H9 (cell line): Measurements from ENCODE around the gene DUOXA2. TPM values are rescaled to one million over a fixed set of nuclear protein-coding genes. Genes with fewer than 3 reads are reported as not detected.

ENCODE experiments used
- DNase-seq: peaks from one replicate; pipeline ENCODE4 v3.0.0-alpha.2; 2017
- H2AFZ ChIP-seq: one replicate; pipeline ENCODE4 v1.6.1; 2013; ENCODE audit warnings: mild to moderate bottlenecking, low read length, control low read depth, moderate library complexity
- H2AK5ac ChIP-seq: 2 replicates; pipeline ENCODE4 v1.6.1; 2013; ENCODE audit warnings: low read length, control low read depth, mixed read lengths; ENCODE audit not compliant: insufficient read length
- H2BK120ac ChIP-seq: one replicate; pipeline ENCODE4 v1.6.1; 2013; ENCODE audit warnings: low read depth, mild to moderate bottlenecking, low read length, control low read depth, inconsistent platforms; ENCODE audit not compliant: poor library complexity, severe bottlenecking
- H2BK12ac ChIP-seq: 2 replicates; pipeline ENCODE4 v1.6.1; 2013; ENCODE audit warnings: low read length, control low read depth, mixed read lengths, low read depth; ENCODE audit not compliant: insufficient read length
- H2BK15ac ChIP-seq: 2 replicates; pipeline ENCODE4 v1.6.1; 2013; ENCODE audit warnings: low read depth, low read length, control low read depth
- H2BK20ac ChIP-seq: one replicate; pipeline ENCODE4 v1.6.1; 2013; ENCODE audit warnings: low read depth, mild to moderate bottlenecking, low read length, control low read depth, inconsistent platforms; ENCODE audit not compliant: poor library complexity, severe bottlenecking
- H2BK5ac ChIP-seq: 2 replicates; pipeline ENCODE4 v1.6.1; 2013; ENCODE audit warnings: low read length, control low read depth, mixed read lengths; ENCODE audit not compliant: insufficient read length
- H3K14ac ChIP-seq: 2 replicates; pipeline ENCODE4 v1.6.1; 2013; ENCODE audit warnings: low read length, control low read depth; ENCODE audit not compliant: insufficient read depth
- H3K18ac ChIP-seq: 2 replicates; pipeline ENCODE4 v1.6.1; 2013; ENCODE audit warnings: low read depth, mild to moderate bottlenecking, mixed read lengths, low read length, control low read depth; ENCODE audit not compliant: insufficient read length
- H3K23ac ChIP-seq: 2 replicates; pipeline ENCODE4 v1.6.1; 2013; ENCODE audit warnings: low read length, control low read depth, mixed read lengths, low read depth; ENCODE audit not compliant: insufficient read length
- H3K23me2 ChIP-seq: 2 replicates; pipeline ENCODE4 v1.6.1; 2013; ENCODE audit warnings: low read depth, mild to moderate bottlenecking, mixed read lengths, low read length, control low read depth; ENCODE audit not compliant: insufficient read length, poor library complexity, severe bottlenecking
- H3K27ac ChIP-seq: 2 replicates; pipeline ENCODE4 v1.5.1; 2013; ENCODE audit warnings: low read length, control low read depth, mixed read lengths, low read depth; ENCODE audit not compliant: insufficient read length
- H3K27me3 ChIP-seq: 2 replicates; pipeline ENCODE4 v1.6.1; 2013; ENCODE audit warnings: low read length, control low read depth, inconsistent platforms; ENCODE audit not compliant: insufficient read depth
- H3K4ac ChIP-seq: 2 replicates; pipeline ENCODE4 v1.6.1; 2013; ENCODE audit warnings: low read depth, mild to moderate bottlenecking, control low read depth, inconsistent platforms, low read length, moderate library complexity
- H3K4me1 ChIP-seq: 2 replicates; pipeline ENCODE4 v1.6.1; 2013; ENCODE audit warnings: low read length, control low read depth, inconsistent platforms; ENCODE audit not compliant: insufficient read depth
- H3K4me2 ChIP-seq: 2 replicates; pipeline ENCODE4 v1.6.1; 2013; ENCODE audit warnings: low read length, control low read depth, mixed read lengths; ENCODE audit not compliant: insufficient read length, insufficient read depth
- H3K56ac ChIP-seq: 2 replicates; pipeline ENCODE4 v1.6.1; 2013; ENCODE audit warnings: low read depth, mild to moderate bottlenecking, mixed read lengths, low read length, control low read depth; ENCODE audit not compliant: insufficient read length
- H3K79me1 ChIP-seq: 2 replicates; pipeline ENCODE4 v1.6.1; 2013; ENCODE audit warnings: low read depth, mild to moderate bottlenecking, moderate library complexity, low read length, control low read depth, inconsistent platforms; ENCODE audit not compliant: insufficient read depth, poor library complexity, severe bottlenecking
- H3K79me2 ChIP-seq: 2 replicates; pipeline ENCODE4 v1.6.1; 2013; ENCODE audit warnings: low read length, control low read depth, inconsistent platforms; ENCODE audit not compliant: insufficient read depth
- H3K9ac ChIP-seq: 2 replicates; pipeline ENCODE4 v1.6.1; 2013; ENCODE audit warnings: low read length, control low read depth, mixed read lengths; ENCODE audit not compliant: insufficient read length; ENCODE audit errors: extremely low read depth
- H3K9me3 ChIP-seq: one replicate; pipeline ENCODE4 v1.6.1; 2013; ENCODE audit warnings: low read depth, low read length, inconsistent platforms; ENCODE audit not compliant: control insufficient read depth
- H3T11ph ChIP-seq: one replicate; pipeline ENCODE4 v1.6.1; 2013; ENCODE audit warnings: mild to moderate bottlenecking, low read length, control low read depth, inconsistent platforms
- H4K20me1 ChIP-seq: one replicate; pipeline ENCODE4 v1.6.1; 2013; ENCODE audit not compliant: control insufficient read depth, insufficient read length, insufficient read depth
- H4K5ac ChIP-seq: 2 replicates; pipeline ENCODE4 v1.6.1; 2013; ENCODE audit warnings: low read depth, mild to moderate bottlenecking, mixed read lengths, low read length, control low read depth; ENCODE audit not compliant: insufficient read length
- H4K8ac ChIP-seq: replicated peaks from 2 replicates; pipeline ENCODE4 v1.6.1; 2013; ENCODE audit warnings: low read length, control low read depth, mixed read lengths, low read depth; ENCODE audit not compliant: insufficient read length
- H4K91ac ChIP-seq: 2 replicates; pipeline ENCODE4 v1.6.1; 2013; ENCODE audit warnings: low read depth, mild to moderate bottlenecking, moderate library complexity, mixed read lengths, low read length, control low read depth; ENCODE audit not compliant: insufficient read length
- H3K27ac Mint-ChIP-seq, 3 experiments: 2 replicates in 2 of 3; 3 replicates in 1 of 3; pipeline ENCODE4 v1.8.0; 2020 to 2021; ENCODE audit warnings: mixed read lengths in 3 of 3, mild to moderate bottlenecking in 1 of 3, moderate library complexity in 1 of 3
- H3K27me3 Mint-ChIP-seq: 2 replicates; pipeline ENCODE4 v1.8.0; 2021; ENCODE audit warnings: low read depth, mild to moderate bottlenecking, moderate library complexity, mixed read lengths
- H3K36me3 Mint-ChIP-seq, 3 experiments: 2 replicates in 2 of 3; 3 replicates in 1 of 3; pipeline ENCODE4 v1.8.0; 2020 to 2021; ENCODE audit warnings: low read depth in 3 of 3, mixed read lengths in 3 of 3; ENCODE audit not compliant: insufficient read depth in 1 of 3
- H3K4me1 Mint-ChIP-seq, 2 experiments: 2 replicates each; pipeline ENCODE4 v1.8.0; 2020; ENCODE audit warnings: mixed read lengths in 2 of 2
- H3K4me3 Mint-ChIP-seq, 2 experiments: 2 replicates in 1 of 2; 3 replicates in 1 of 2; pipeline ENCODE4 v1.8.0; 2020 to 2021; ENCODE audit warnings: mild to moderate bottlenecking in 2 of 2, mixed read lengths in 2 of 2, moderate library complexity in 1 of 2
- H3K9me3 Mint-ChIP-seq, 2 experiments: 2 replicates in 1 of 2; 3 replicates in 1 of 2; pipeline ENCODE4 v1.8.0; 2020; ENCODE audit warnings: mild to moderate bottlenecking in 2 of 2, mixed read lengths in 2 of 2, moderate library complexity in 1 of 2
- WGBS: extraction: QIAGEN DNeasy Blood & Tissue Kit; methylation state at CpG from one replicate; pipeline ENCODE4 v1.1.7; 2013; ENCODE audit warnings: missing lambda C conversion rate, low lambda C conversion rate, mixed read lengths; ENCODE audit not compliant: insufficient read length; ENCODE audit errors: extremely low coverage; 5-methylcytosine and 5-hydroxymethylcytosine counted together
- total RNA-seq: library from RNA; stranded (reverse); gene quantifications from 2 replicates; pipeline ENCODE4 v1.2.1, GENCODE V29; 2021
- TF ChIP-seq, protein P1 (sequence below): fragments of 200-600 bp; sonication (generic); conservative IDR thresholded peaks from 3 replicates; pipeline ENCODE4 v1.8.0; 2021; ENCODE audit warnings: antibody characterized with exemption, mild to moderate bottlenecking

The DUOXA2 gene
- total RNA-seq, 1 experiment from 2014 or later, result not detected

DNA sequence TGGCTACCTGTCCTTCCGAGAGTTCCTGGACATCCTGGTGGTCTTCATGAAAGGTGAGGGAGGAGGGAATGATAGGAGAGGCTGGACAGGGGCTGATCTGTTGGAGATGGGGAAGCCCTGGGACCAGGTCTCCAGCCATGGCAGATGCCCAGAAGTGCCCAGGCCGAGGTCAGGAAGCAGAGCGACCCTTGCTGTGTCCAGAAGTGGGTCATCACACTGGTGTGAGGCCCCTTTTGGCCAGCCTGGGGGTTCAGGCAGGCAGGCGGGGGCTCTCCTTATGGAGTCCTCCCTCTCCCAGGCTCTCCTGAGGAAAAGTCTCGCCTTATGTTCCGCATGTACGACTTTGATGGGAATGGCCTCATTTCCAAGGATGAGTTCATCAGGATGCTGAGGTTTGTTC is 33.5 kb downstream of the DUOXA2 start:
- no peak overlapping the region for H2BK5ac ChIP-seq
- no peak overlapping the region for H3K27ac Mint-ChIP-seq
- H2AFZ ChIP-seq, result no peak overlapping the region
- no peak overlapping the region for H2BK15ac ChIP-seq
- H3K18ac ChIP-seq, result no peak overlapping the region
- no peak overlapping the region for H3T11ph ChIP-seq
- H3K79me1 ChIP-seq, result no peaks in the 10 kb centered on the region
- H3K9me3 ChIP-seq, result no peaks in the 10 kb centered on the region
- H2BK12ac ChIP-seq, result no peak overlapping the region
- no peak overlapping the region; the same call in 1 of the 2 replicates for H3K14ac ChIP-seq
- peaks cover 5 to 7% of the 10 kb centered on the region in 2 experiments; a peak in 3 of 4 replicates for H3K4me1 Mint-ChIP-seq
- WGBS, result no CpG with 5 or more reads among the region's 7 CpGs
- no peak overlapping the region for H3K4me2 ChIP-seq
- no peak for DNase-seq
- H3K4me1 ChIP-seq, result no peaks in the 10 kb centered on the region
- H3K9me3 Mint-ChIP-seq, result no peaks in the 10 kb centered on the region
- no peak overlapping the region for H4K5ac ChIP-seq
- H3K27me3 Mint-ChIP-seq, result peaks cover 31% of the 10 kb centered on the region
- H2BK20ac ChIP-seq, result no peak overlapping the region
- no peak overlapping the region for H3K4ac ChIP-seq
- no peak overlapping the region for H3K27ac ChIP-seq
- no peak overlapping the region for H3K56ac ChIP-seq
- H3K36me3 Mint-ChIP-seq, result no peaks in the 10 kb centered on the region
- H3K9ac ChIP-seq, result no peak overlapping the region
- H2BK120ac ChIP-seq, result no peak overlapping the region
- H3K23me2 ChIP-seq, result no peaks in the 10 kb centered on the region
- H3K4me3 Mint-ChIP-seq, result no peak overlapping the region
- no peak overlapping the region for H2AK5ac ChIP-seq
- TF ChIP-seq, protein P1, sequence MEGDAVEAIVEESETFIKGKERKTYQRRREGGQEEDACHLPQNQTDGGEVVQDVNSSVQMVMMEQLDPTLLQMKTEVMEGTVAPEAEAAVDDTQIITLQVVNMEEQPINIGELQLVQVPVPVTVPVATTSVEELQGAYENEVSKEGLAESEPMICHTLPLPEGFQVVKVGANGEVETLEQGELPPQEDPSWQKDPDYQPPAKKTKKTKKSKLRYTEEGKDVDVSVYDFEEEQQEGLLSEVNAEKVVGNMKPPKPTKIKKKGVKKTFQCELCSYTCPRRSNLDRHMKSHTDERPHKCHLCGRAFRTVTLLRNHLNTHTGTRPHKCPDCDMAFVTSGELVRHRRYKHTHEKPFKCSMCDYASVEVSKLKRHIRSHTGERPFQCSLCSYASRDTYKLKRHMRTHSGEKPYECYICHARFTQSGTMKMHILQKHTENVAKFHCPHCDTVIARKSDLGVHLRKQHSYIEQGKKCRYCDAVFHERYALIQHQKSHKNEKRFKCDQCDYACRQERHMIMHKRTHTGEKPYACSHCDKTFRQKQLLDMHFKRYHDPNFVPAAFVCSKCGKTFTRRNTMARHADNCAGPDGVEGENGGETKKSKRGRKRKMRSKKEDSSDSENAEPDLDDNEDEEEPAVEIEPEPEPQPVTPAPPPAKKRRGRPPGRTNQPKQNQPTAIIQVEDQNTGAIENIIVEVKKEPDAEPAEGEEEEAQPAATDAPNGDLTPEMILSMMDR, result no peak
- H4K20me1 ChIP-seq, result no peaks in the 10 kb centered on the region
- H4K8ac ChIP-seq, result no peak overlapping the region
- H3K79me2 ChIP-seq, result no peaks in the 10 kb centered on the region
- H4K91ac ChIP-seq, result no peak overlapping the region
- H3K27me3 ChIP-seq, result no peaks in the 10 kb centered on the region
- no peak overlapping the region for H3K23ac ChIP-seq
